H1 (cell line): ENCODE results near the gene PRUNE1. TPM values are rescaled to one million over a fixed set of nuclear protein-coding genes. Genes with fewer than 3 reads are reported as not detected.
A peak's percentile ranks its signal among the peaks of the same experiment; 100 is the strongest.

Experiments used
- CTCF ChIA-PET: fragments of 300-600 bp; sonication (Branson Sonifier 250); formaldehyde crosslinking; loops from one replicate; lab custom pipeline; 2021; ENCODE audit not compliant: partially characterized antibody; lab: Charles Lee
- POLR2A ChIA-PET: fragments of 300-600 bp; sonication (Branson Sonifier 250); formaldehyde crosslinking; loops from one replicate; lab custom pipeline; 2021; ENCODE audit warnings: inconsistent platforms; ENCODE audit not compliant: partially characterized antibody; lab: Charles Lee
- DNase-seq, 2 experiments: peaks; one replicate each; pipeline versions ENCODE4 v3.0.0 to v3.0.0-alpha.2; 2010 to 2022; ENCODE audit warnings: low spot score in 2 of 2, low read depth in 1 of 2, mixed read lengths in 1 of 2
- FAIRE-seq: peaks from 2 replicates; lab custom pipeline; 2011; peaks lifted over from hg19 to GRCh38; lab: Jason Lieb, UNC
- H2AFZ ChIP-seq: 2 replicates; pipeline ENCODE4 v1.8.1; 2012; ENCODE audit warnings: low read length, inconsistent platforms
- H2AK5ac ChIP-seq: 2 replicates; pipeline ENCODE4 v1.6.1; 2013; ENCODE audit warnings: low read depth, low read length
- H2BK120ac ChIP-seq: replicated peaks from 2 replicates; pipeline ENCODE3; 2013; ENCODE audit warnings: low read depth, low read length, inconsistent platforms
- H2BK12ac ChIP-seq: 2 replicates; pipeline ENCODE4 v1.6.1; 2013; ENCODE audit warnings: low read depth, low read length
- H2BK15ac ChIP-seq: 2 replicates; pipeline ENCODE4 v1.6.1; 2013; ENCODE audit warnings: low read length
- H2BK20ac ChIP-seq: 2 replicates; pipeline ENCODE4 v1.6.1; 2013; ENCODE audit warnings: low read length
- H2BK5ac ChIP-seq: 2 replicates; pipeline ENCODE4 v1.6.1; 2013; ENCODE audit warnings: low read depth, low read length
- H3K14ac ChIP-seq: 2 replicates; pipeline ENCODE4 v1.6.1; 2013; ENCODE audit warnings: inconsistent platforms; ENCODE audit not compliant: insufficient read length
- H3K18ac ChIP-seq: 2 replicates; pipeline ENCODE4 v1.6.1; 2013; ENCODE audit warnings: low read length; ENCODE audit errors: extremely low read depth
- H3K23ac ChIP-seq: 2 replicates; pipeline ENCODE4 v1.6.1; 2013; ENCODE audit warnings: inconsistent platforms; ENCODE audit not compliant: insufficient read length
- H3K23me2 ChIP-seq: 2 replicates; pipeline ENCODE4 v1.6.1; 2013; ENCODE audit warnings: low read depth, low read length
- H3K27ac ChIP-seq: 2 replicates; pipeline ENCODE4 v1.6.1; 2011; ENCODE audit warnings: low read depth, low read length, inconsistent platforms
- H3K27me3 ChIP-seq, 4 experiments: replicated peaks in 1 of 4; 1 replicate in 1 of 4; 2 replicates in 3 of 4; pipeline versions ENCODE4 v1.6.1 to v1.8.1; 2011 to 2013; ENCODE audit warnings: low read length in 3 of 4, mild to moderate bottlenecking in 3 of 4, inconsistent platforms in 2 of 4, mixed read lengths in 2 of 4, moderate library complexity in 1 of 4; ENCODE audit not compliant: control insufficient read depth in 3 of 4, insufficient read depth in 3 of 4; ENCODE audit errors: extremely low read depth in 1 of 4
- H3K36me3 ChIP-seq, 4 experiments: 2 replicates each; pipeline versions ENCODE4 v1.6.1 to v1.8.1; 2011 to 2013; ENCODE audit warnings: mild to moderate bottlenecking in 4 of 4, low read length in 3 of 4, moderate library complexity in 2 of 4, control low read depth in 1 of 4, inconsistent platforms in 1 of 4; ENCODE audit not compliant: insufficient read depth in 4 of 4, control insufficient read depth in 2 of 4
- H3K4ac ChIP-seq: replicated peaks from 2 replicates; pipeline ENCODE3; 2013; ENCODE audit warnings: low read length, low read depth, mixed read lengths, inconsistent platforms; ENCODE audit not compliant: insufficient read length
- H3K4me1 ChIP-seq, 4 experiments: replicated peaks in 1 of 4; 1 replicate in 1 of 4; 2 replicates in 3 of 4; pipeline versions ENCODE4 v1.6.1 to v1.8.1; 2011 to 2013; ENCODE audit warnings: low read length in 3 of 4, inconsistent platforms in 2 of 4, mixed read lengths in 1 of 4; ENCODE audit not compliant: insufficient read depth in 4 of 4, control insufficient read depth in 3 of 4
- H3K4me2 ChIP-seq, 2 experiments: 2 replicates each; pipeline versions ENCODE4 v1.6.1 to v1.8.1; 2011 to 2013; ENCODE audit warnings: low read depth in 2 of 2, low read length in 2 of 2, control low read depth in 1 of 2, inconsistent platforms in 1 of 2, mild to moderate bottlenecking in 1 of 2; ENCODE audit not compliant: insufficient read depth in 1 of 2
- H3K4me3 ChIP-seq, 4 experiments: fragments of 200-600, 300-600 bp in 1 of 4; sonication (generic), shearing (Covaris generic), sonication (Bioruptor Twin) in 1 of 4; 2 replicates each; pipeline versions ENCODE4 v1.5.1 to v1.8.1; 2011 to 2016; ENCODE audit warnings: low read length in 4 of 4, low read depth in 3 of 4, control low read depth in 2 of 4, inconsistent platforms in 2 of 4, mild to moderate bottlenecking in 2 of 4, mixed read lengths in 1 of 4, moderate library complexity in 1 of 4; ENCODE audit not compliant: insufficient read depth in 2 of 4; ENCODE audit errors: extremely low read depth in 1 of 4
- H3K56ac ChIP-seq: replicated peaks from 2 replicates; pipeline ENCODE3; 2013; ENCODE audit warnings: low read depth, mild to moderate bottlenecking, mixed read lengths, low read length, inconsistent platforms; ENCODE audit not compliant: insufficient read length
- H3K79me1 ChIP-seq: 2 replicates; pipeline ENCODE4 v1.6.1; 2013; ENCODE audit warnings: low read depth, low read length, control low read depth
- H3K79me2 ChIP-seq, 2 experiments: 2 replicates each; pipeline versions ENCODE4 v1.6.1 to v1.8.1; 2012 to 2013; ENCODE audit warnings: low read length in 2 of 2, mild to moderate bottlenecking in 2 of 2, inconsistent platforms in 1 of 2; ENCODE audit not compliant: insufficient read depth in 2 of 2, control insufficient read depth in 1 of 2
- H3K9ac ChIP-seq, 4 experiments: replicated peaks in 1 of 4; 1 replicate in 1 of 4; 2 replicates in 3 of 4; pipeline versions ENCODE4 v1.6.1 to v1.8.1; 2011 to 2013; ENCODE audit warnings: low read depth in 3 of 4, low read length in 3 of 4, control low read depth in 2 of 4, mild to moderate bottlenecking in 2 of 4, moderate library complexity in 2 of 4, inconsistent platforms in 1 of 4; ENCODE audit errors: extremely low read depth in 1 of 4
- H3K9me3 ChIP-seq, 2 experiments: 2 replicates each; pipeline versions ENCODE4 v1.6.1 to v1.8.1; 2012 to 2013; ENCODE audit warnings: mild to moderate bottlenecking in 2 of 2, moderate library complexity in 2 of 2, control low read depth in 1 of 2, inconsistent platforms in 1 of 2, low read depth in 1 of 2, low read length in 1 of 2, mixed read lengths in 1 of 2; ENCODE audit not compliant: insufficient read depth in 2 of 2
- H4K20me1 ChIP-seq, 2 experiments: replicated peaks in 1 of 2; 2 replicates each; pipeline versions ENCODE3 to v1.8.1; 2011 to 2013; ENCODE audit warnings: inconsistent platforms in 2 of 2, low read length in 2 of 2, mild to moderate bottlenecking in 1 of 2; ENCODE audit not compliant: insufficient read depth in 2 of 2, control insufficient read depth in 1 of 2
- H4K5ac ChIP-seq: 2 replicates; pipeline ENCODE4 v1.6.1; 2013; ENCODE audit warnings: low read length, low read depth, mixed read lengths, inconsistent platforms; ENCODE audit not compliant: insufficient read length
- H4K8ac ChIP-seq: 2 replicates; pipeline ENCODE4 v1.8.0; 2013; ENCODE audit warnings: mild to moderate bottlenecking, moderate library complexity, low read length, inconsistent platforms; ENCODE audit not compliant: insufficient read depth; ENCODE audit errors: extremely low read depth
- H4K91ac ChIP-seq: replicated peaks from 2 replicates; pipeline ENCODE3; 2013; ENCODE audit warnings: low read length, mixed read lengths, inconsistent platforms; ENCODE audit not compliant: insufficient read length
- ASH2L ChIP-seq: fragments of 200-600, 300-600 bp; sonication (generic); IDR thresholded peaks from one replicate; pipeline ENCODE4 v1.7.1; 2017; ENCODE audit warnings: low read length
- ATF2 ChIP-seq: IDR thresholded peaks from 2 replicates; pipeline ENCODE4 v1.6.1; 2012; ENCODE audit warnings: low read length, inconsistent platforms
- CBX5 ChIP-seq: fragments of 300-800, 300-1000 bp; sonication (generic); IDR thresholded peaks from 2 replicates; pipeline ENCODE4 v1.7.1; 2016; ENCODE audit warnings: antibody characterized with exemption, low read length, low read depth
- CHD2 ChIP-seq: IDR thresholded peaks from 2 replicates; pipeline ENCODE4 v1.6.1; 2012; ENCODE audit warnings: low read length, improper control_type of control experiment
- CTBP2 ChIP-seq: IDR thresholded peaks from 2 replicates; pipeline ENCODE4 v1.7.0; 2011; ENCODE audit warnings: borderline replicate concordance, mild to moderate bottlenecking, moderate library complexity, mixed read lengths, low read length; ENCODE audit not compliant: insufficient read depth, insufficient read length
- FOSL1 ChIP-seq: IDR thresholded peaks from 2 replicates; pipeline ENCODE4 v1.6.1; 2011; ENCODE audit warnings: mild to moderate bottlenecking, low read depth, low read length, moderate library complexity; ENCODE audit not compliant: insufficient read depth
- GABPA ChIP-seq: IDR thresholded peaks from 2 replicates; pipeline ENCODE4 v1.6.1; 2011; ENCODE audit warnings: mild to moderate bottlenecking, low read length, moderate library complexity, borderline replicate concordance; ENCODE audit not compliant: insufficient read depth
- MAX ChIP-seq: IDR thresholded peaks from 2 replicates; pipeline ENCODE4 v1.6.1; 2012; ENCODE audit warnings: inconsistent platforms
- NRF1 ChIP-seq: IDR thresholded peaks from 2 replicates; pipeline ENCODE4 v1.6.1; 2011; ENCODE audit warnings: mild to moderate bottlenecking, low read depth, low read length, improper control_type of control experiment
- POLR2A ChIP-seq, 2 experiments: IDR thresholded peaks; 1 replicate in 1 of 2; 2 replicates in 1 of 2; pipeline ENCODE4 v1.6.1; 2011; ENCODE audit warnings: low read depth in 2 of 2, low read length in 2 of 2, mild to moderate bottlenecking in 2 of 2; ENCODE audit errors: control extremely low read depth in 1 of 2
- SP1 ChIP-seq: IDR thresholded peaks from 2 replicates; pipeline ENCODE4 v1.6.1; 2011; ENCODE audit warnings: low read depth, low read length
- SUZ12 ChIP-seq: fragments of 200-600 bp; sonication (generic); IDR thresholded peaks from 2 replicates; pipeline ENCODE4 v1.6.1; 2012; ENCODE audit warnings: mild to moderate bottlenecking, inconsistent platforms, low read length, moderate library complexity, mixed read lengths
- TAF1 ChIP-seq: IDR thresholded peaks from 2 replicates; pipeline ENCODE4 v1.6.1; 2011; ENCODE audit warnings: mild to moderate bottlenecking, low read depth, low read length
- WGBS, 2 experiments: shearing (Covaris generic) in 1 of 2; methylation state at CpG; one replicate each; pipeline versions ENCODE4 v1.1.6 to v1.1.7; 2013 to 2015; ENCODE audit warnings: low lambda C conversion rate in 2 of 2, mixed read lengths in 2 of 2, inconsistent platforms in 1 of 2, low coverage in 1 of 2, missing lambda C conversion rate in 1 of 2; ENCODE audit not compliant: insufficient replicate concordance in 2 of 2, insufficient coverage in 1 of 2, insufficient read length in 1 of 2; ENCODE audit errors: extremely low coverage in 1 of 2, missing lambda C conversion rate in 1 of 2; 5-methylcytosine and 5-hydroxymethylcytosine counted together
- polyA plus RNA-seq, 7 experiments: library from polyadenylated mRNA; depleted of rRNA in 3 of 7; stranded (reverse) in 5 of 7; unstranded in 2 of 7; fragments of >200 nt in 5 of 7; fragments of 200-250 nt in 2 of 7; gene quantifications; 1 replicate in 5 of 7; 2 replicates in 1 of 7; 4 replicates in 1 of 7; pipeline versions ENCODE4 v1.2.1 to v1.2.3, GENCODE V29; 2011 to 2013; ENCODE audit warnings: missing spikeins in 2 of 7, mixed read lengths in 2 of 7
- total RNA-seq: library from RNA; stranded (reverse); fragmentation: NEBNext Ultra II Directional; extraction: Animal tissue kit (Norgen Biotek cat#: 25700); gene quantifications from 2 replicates; pipeline ENCODE4 v1.2.1, GENCODE V29; 2021

Gene PRUNE1
- total and polyA plus RNA-seq, 2 of the 8 experiments (the other 6 are each of a cell fraction or from before 2014, with no cell fraction given): 32.8 to 54.2 TPM

GRCh38 chr1:151009206-151009587 is 948 bp downstream of the PRUNE1 start:
- peaks cover 9 to 12% (median 9%) of the 10 kb centered on the region in 4 experiments; a peak in 6 of 7 replicates for H3K4me1 ChIP-seq
- peak overlapping the region; percentile 89; the same call in 1 of the 2 replicates for H2AFZ ChIP-seq
- DNase-seq (no peak), FAIRE-seq (no peak)
- 86% methylated on average over 3 of the region's 3 CpGs; no CpG with 5 or more reads in 1 of the 2 experiments for WGBS, 2 experiments
- no peak overlapping the region for H3K14ac ChIP-seq
- H3K4me2 ChIP-seq: peak overlapping the region; percentile 66 to 87
- H2BK12ac ChIP-seq: no peak overlapping the region
- H3K4me3 ChIP-seq: peak overlapping the region; percentile 77 to 94 (median 86)
- H3K4ac ChIP-seq: no peak overlapping the region
- H3K9ac ChIP-seq: peak overlapping the region in 1 of 4 experiments; percentile 49; a peak in 3 of 7 replicates
- H3K56ac ChIP-seq: no peak overlapping the region
- no peak overlapping the region for H3K18ac ChIP-seq
- H3K9me3 ChIP-seq: no peaks in the 10 kb centered on the region
- no peak overlapping the region for H3K27ac ChIP-seq
- H2BK15ac ChIP-seq: no peak overlapping the region
- no peaks in the 10 kb centered on the region for H3K36me3 ChIP-seq
- H4K91ac ChIP-seq: no peak overlapping the region
- H2BK120ac ChIP-seq: no peak overlapping the region
- H2AK5ac ChIP-seq: no peak overlapping the region
- ChIA-PET CTCF (interaction anchor here (0.6 kb wide), 1 partner anchor 55 kb away, joined by 4 read pairs; no protein-coding TSS in a partner anchor), POLR2A (no interaction called here)
- no peak overlapping the region for H4K5ac ChIP-seq
- H4K20me1 ChIP-seq: no peaks in the 10 kb centered on the region
- no peaks in the 10 kb centered on the region for H3K27me3 ChIP-seq
- H4K8ac ChIP-seq: no peak overlapping the region
- no peak overlapping the region for H2BK5ac ChIP-seq
- no peak overlapping the region for H3K23ac ChIP-seq
- H3K23me2 ChIP-seq: peaks cover 5% of the 10 kb centered on the region
- peaks cover 0 to 5% of the 10 kb centered on the region in 2 experiments; a peak in 2 of 4 replicates for H3K79me2 ChIP-seq
- no peaks in the 10 kb centered on the region for H3K79me1 ChIP-seq
- no peak overlapping the region for H2BK20ac ChIP-seq
- TF ChIP-seq CBX5: no peak
- no peak for TF ChIP-seq ATF2
- no peak for TF ChIP-seq CTBP2
- no peak for TF ChIP-seq CHD2
- no peak for TF ChIP-seq GABPA
- TF ChIP-seq SP1: no peak
- TF ChIP-seq POLR2A (IDR thresholded peaks at IDR 0.05; ENCODE audit: control extremely low read depth in 1 of 2, low read depth in 2 of 2, low read length in 2 of 2): no peak
- TF ChIP-seq ASH2L: no peak
- no peak for TF ChIP-seq TAF1
- TF ChIP-seq MAX: no peak
- no peak for TF ChIP-seq FOSL1
- no peak for TF ChIP-seq SUZ12
- no peak for TF ChIP-seq NRF1
